Measurements from ENCODE around the gene ZNF785.
"Not testable (repeated sequence)": the region's sequence is repeated elsewhere in the genome, so short reads cannot be mapped to it uniquely, and the experiment has no call there.

Gene ZNF785

GRCh38 chr16:30561089-30561816, 24.2 kb downstream of the ZNF785 start:
- DNase-seq, result peak; percentile 38

GRCh38 chr16:30559690-30560089, 25.8 kb downstream of the ZNF785 start:
- no peak for DNase-seq

GRCh38 chr16:30558789-30559377, 26.6 kb downstream of the ZNF785 start:
- DNase-seq, result no peak

GRCh38 chr16:30557957-30558788, 27.3 kb downstream of the ZNF785 start, which contains the start of gene ZNF764:
ZNF764 (minus strand) TSS chr16:30558374; CDS start chr16:30558182, 192 bp downstream.
- peak; percentile 99 for DNase-seq

GRCh38 chr16:30557707-30557956, 27.9 kb downstream of the ZNF785 start:
- DNase-seq, result no peak

- DNase-seq, result no peak
Measured at GRCh38 chr16:30556125-30556473, 29.4 kb downstream of the ZNF785 start.

GRCh38 chr16:30555315-30556124, 30.0 kb downstream of the ZNF785 start:
- DNase-seq, result no peak

GRCh38 chr16:30554557-30555314, 30.8 kb downstream of the ZNF785 start:
- no peak for DNase-seq

- no peak for DNase-seq
Measured at GRCh38 chr16:30553393-30553899, 32.1 kb downstream of the ZNF785 start.

GRCh38 chr16:30552956-30553355, 32.5 kb downstream of the ZNF785 start:
- no peak for DNase-seq

- DNase-seq, result peak; percentile 89
Measured at GRCh38 chr16:30551781-30552180, 33.7 kb downstream of the ZNF785 start.

GRCh38 chr16:30548416-30549253, 36.9 kb downstream of the ZNF785 start:
- no peak for DNase-seq

- DNase-seq, result no peak
Measured at GRCh38 chr16:30546115-30546514, 39.4 kb downstream of the ZNF785 start.

- no peak for DNase-seq
Measured at GRCh38 chr16:30543067-30543466, 42.4 kb downstream of the ZNF785 start.

GRCh38 chr16:30541502-30542329, 43.8 kb downstream of the ZNF785 start:
- DNase-seq, result no peak

GRCh38 chr16:30540916-30541464, 44.5 kb downstream of the ZNF785 start:
- DNase-seq, result not testable (repeated sequence)

GRCh38 chr16:30539986-30540526, 45.4 kb downstream of the ZNF785 start:
- DNase-seq, result not testable (repeated sequence)

- no peak for DNase-seq
Measured at GRCh38 chr16:30539000-30539964, 46.2 kb downstream of the ZNF785 start.

All from CD4-positive, alpha-beta T cell treated with Interleukin-4 for 4 hours (primary cell).